Gastroesophageal sphincter (tissue), 4 donors: ENCODE measurements around the gene NT5C2. TPM values are rescaled to one million over a fixed set of nuclear protein-coding genes. Genes with fewer than 3 reads are reported as not detected.
A peak's percentile ranks its signal among the peaks of the same experiment; 100 is the strongest.

Experiments used
- ATAC-seq: fragments of 150-250 bp; one replicate; pipeline ENCODE4 v1.9.1; 2016; ENCODE audit warnings: mild to moderate bottlenecking, moderate library complexity
- H3K27ac ChIP-seq, 4 donors: fragments of 200-600 bp; sonication (generic) in 3 of 4; 1 replicate in 3 of 4; 2 replicates in 1 of 4; pipeline ENCODE4 v1.5.1; 2016 to 2019
- H3K27me3 ChIP-seq: fragments of 200-600 bp; sonication (generic); one replicate; pipeline ENCODE4 v1.5.1; 2019
- H3K36me3 ChIP-seq, 2 donors: fragments of 200-600 bp; sonication (generic); one replicate each; pipeline ENCODE4 v1.5.1; 2019; ENCODE audit warnings: control low read depth in 1 of 2
- H3K4me1 ChIP-seq, 3 donors: fragments of 200-600 bp; sonication (generic); 1 replicate in 2 of 3; 2 replicates in 1 of 3; pipeline ENCODE4 v1.5.1; 2016 to 2019; ENCODE audit warnings: control low read depth in 2 of 3
- H3K4me3 ChIP-seq, 2 donors: fragments of 200-600 bp; sonication (generic); one replicate each; pipeline ENCODE4 v1.5.1; 2019; ENCODE audit warnings: mild to moderate bottlenecking in 1 of 2, moderate library complexity in 1 of 2
- H3K9me3 ChIP-seq, 3 donors: fragments of 200-600 bp; sonication (generic); one replicate each; pipeline ENCODE4 v1.5.1; 2017 to 2019; ENCODE audit warnings: control low read depth in 2 of 3
- EP300 ChIP-seq: sonication (generic); formaldehyde crosslinking; IDR thresholded peaks from one replicate; pipeline ENCODE4 v1.6.1; 2017; ENCODE audit warnings: antibody characterized with exemption, mild to moderate bottlenecking
- POLR2A ChIP-seq, 2 donors: fragments of 450-650 bp; IDR thresholded peaks; one replicate each; pipeline ENCODE4 v1.6.1; 2017; ENCODE audit warnings: antibody characterized with exemption in 2 of 2, mild to moderate bottlenecking in 2 of 2, moderate library complexity in 1 of 2
- POLR2AphosphoS5 ChIP-seq: sonication (generic); formaldehyde crosslinking; IDR thresholded peaks from one replicate; pipeline ENCODE4 v1.6.1; 2017; ENCODE audit warnings: antibody characterized with exemption
- WGBS, 2 donors: methylation state at CpG; one replicate each; pipeline ENCODE4 v1.1.5; 2018; ENCODE audit warnings: low coverage in 1 of 2; 5-methylcytosine and 5-hydroxymethylcytosine counted together
- total RNA-seq, 4 donors: library from RNA; depleted of rRNA; stranded (reverse); fragments of >200 nt; gene quantifications; one replicate each; pipeline ENCODE4 v1.1.0, GENCODE V29; 2016
- TF ChIP-seq, protein P1 (sequence below), 4 experiments: fragments of 200-600 bp in 2 of 4; fragments of 450-650 bp in 2 of 4; sonication (generic) in 1 of 4; IDR thresholded peaks; one replicate each; pipeline ENCODE4 v1.5.1; 2017 to 2019; ENCODE audit warnings: antibody characterized with exemption in 4 of 4, mild to moderate bottlenecking in 2 of 4, moderate library complexity in 2 of 4

The NT5C2 gene
- total RNA-seq, 4 donors from 2014 or later = 63.4 to 71.9 (median 71.1) TPM

DNA sequence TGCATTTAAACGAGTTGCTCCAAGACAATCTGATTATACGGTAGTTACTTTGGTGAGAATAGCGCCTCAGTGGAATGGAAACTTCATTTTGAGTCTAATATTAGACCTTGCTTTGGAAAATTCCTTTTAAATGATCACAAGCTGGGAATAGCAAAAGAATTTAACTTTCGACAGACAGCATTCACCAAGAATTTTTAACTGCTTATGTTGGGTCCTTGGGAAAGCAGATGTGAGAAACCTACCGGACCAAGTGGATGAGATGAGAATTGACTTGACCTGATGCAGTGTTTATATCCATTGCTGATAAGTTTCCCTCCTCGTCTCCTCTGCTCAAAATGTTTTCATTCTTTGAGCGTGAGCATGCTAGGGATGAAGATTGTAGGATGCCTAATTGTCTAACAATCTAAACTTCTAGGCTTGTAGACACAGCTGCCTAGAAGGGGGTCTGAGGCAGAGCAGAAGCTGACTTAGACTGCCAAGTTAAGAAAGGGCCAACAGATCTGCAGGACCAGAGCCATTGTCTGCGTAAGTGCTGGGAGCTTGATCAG lies 148.1 kb downstream of the NT5C2 start:
- WGBS, 2 donors = 13 to 33% methylated on average over 8 of the region's 8 CpGs
- no peak overlapping the region for H3K4me3 ChIP-seq
- no peak for ATAC-seq
- peak overlapping the region; percentile 36 to 74 (median 68) for H3K27ac ChIP-seq
- peaks cover 0 to 4% of the 10 kb centered on the region in 2 donors for H3K36me3 ChIP-seq
- TF ChIP-seq POLR2A (IDR thresholded peaks at IDR 0.05) (no peak), POLR2AphosphoS5 (no peak), EP300 (no peak)
- TF ChIP-seq, protein P1, sequence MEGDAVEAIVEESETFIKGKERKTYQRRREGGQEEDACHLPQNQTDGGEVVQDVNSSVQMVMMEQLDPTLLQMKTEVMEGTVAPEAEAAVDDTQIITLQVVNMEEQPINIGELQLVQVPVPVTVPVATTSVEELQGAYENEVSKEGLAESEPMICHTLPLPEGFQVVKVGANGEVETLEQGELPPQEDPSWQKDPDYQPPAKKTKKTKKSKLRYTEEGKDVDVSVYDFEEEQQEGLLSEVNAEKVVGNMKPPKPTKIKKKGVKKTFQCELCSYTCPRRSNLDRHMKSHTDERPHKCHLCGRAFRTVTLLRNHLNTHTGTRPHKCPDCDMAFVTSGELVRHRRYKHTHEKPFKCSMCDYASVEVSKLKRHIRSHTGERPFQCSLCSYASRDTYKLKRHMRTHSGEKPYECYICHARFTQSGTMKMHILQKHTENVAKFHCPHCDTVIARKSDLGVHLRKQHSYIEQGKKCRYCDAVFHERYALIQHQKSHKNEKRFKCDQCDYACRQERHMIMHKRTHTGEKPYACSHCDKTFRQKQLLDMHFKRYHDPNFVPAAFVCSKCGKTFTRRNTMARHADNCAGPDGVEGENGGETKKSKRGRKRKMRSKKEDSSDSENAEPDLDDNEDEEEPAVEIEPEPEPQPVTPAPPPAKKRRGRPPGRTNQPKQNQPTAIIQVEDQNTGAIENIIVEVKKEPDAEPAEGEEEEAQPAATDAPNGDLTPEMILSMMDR (IDR thresholded peaks at IDR 0.05) = no peak
- no peaks in the 10 kb centered on the region for H3K27me3 ChIP-seq
- peaks cover 0 to 33% (median 7%) of the 10 kb centered on the region in 3 donors for H3K4me1 ChIP-seq
- no peaks in the 10 kb centered on the region for H3K9me3 ChIP-seq

DNA sequence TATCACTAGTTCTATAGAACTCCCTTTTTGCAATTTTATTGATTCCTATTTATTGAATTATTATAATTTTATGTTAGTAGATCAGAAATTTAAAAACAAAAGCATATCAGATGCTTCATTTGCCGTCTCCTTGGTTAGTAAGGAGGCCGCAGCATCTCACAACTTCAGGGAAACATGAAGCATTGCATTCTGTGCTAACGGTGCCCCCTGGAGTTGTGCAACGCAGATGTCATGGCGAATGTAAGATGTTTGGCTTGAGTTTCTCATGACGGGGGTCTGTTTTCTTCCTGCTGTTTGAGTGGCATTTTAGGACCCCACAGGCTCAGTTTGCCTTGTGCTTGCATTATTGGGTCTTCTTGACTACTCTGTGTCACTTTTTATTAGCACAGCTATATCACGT lies 150.2 kb downstream of the NT5C2 start:
- Histone ChIP-seq H3K4me1 (peaks cover 0 to 40% (median 7%) of the 10 kb centered on the region in 3 donors), H3K27ac (no peak overlapping the region)
- WGBS, 2 donors = 89 to 96% methylated on average over 6 of the region's 7 CpGs

GRCh38 chr10:103042129-103042528 lies 150.9 kb downstream of the NT5C2 start:
- H3K4me3 ChIP-seq = no peak overlapping the region
- no peaks in the 10 kb centered on the region for H3K36me3 ChIP-seq
- ATAC-seq = no peak
- 68 to 93% methylated on average over 3 to 5 of the region's 5 CpGs for WGBS, 2 donors
- H3K27me3 ChIP-seq = no peaks in the 10 kb centered on the region
- TF ChIP-seq, protein P1 (IDR thresholded peaks at IDR 0.05) = no peak
- TF ChIP-seq POLR2A (IDR thresholded peaks at IDR 0.05) (no peak), EP300 (no peak), POLR2AphosphoS5 (no peak)
- H3K4me1 ChIP-seq = peaks cover 0 to 40% (median 7%) of the 10 kb centered on the region in 3 donors
- no peak overlapping the region for H3K27ac ChIP-seq
- H3K9me3 ChIP-seq = no peaks in the 10 kb centered on the region

More for the DNA sequence above, 150.2 kb downstream of the NT5C2 start:
- no peaks in the 10 kb centered on the region for H3K36me3 ChIP-seq
- H3K9me3 ChIP-seq = no peaks in the 10 kb centered on the region
- H3K27me3 ChIP-seq = no peaks in the 10 kb centered on the region
- ATAC-seq = no peak
- TF ChIP-seq EP300 = no peak
- no peak for TF ChIP-seq POLR2AphosphoS5
- TF ChIP-seq POLR2A (IDR thresholded peaks at IDR 0.05) = no peak
- TF ChIP-seq, protein P1 (IDR thresholded peaks at IDR 0.05) = no peak
- H3K4me3 ChIP-seq = no peak overlapping the region

DNA sequence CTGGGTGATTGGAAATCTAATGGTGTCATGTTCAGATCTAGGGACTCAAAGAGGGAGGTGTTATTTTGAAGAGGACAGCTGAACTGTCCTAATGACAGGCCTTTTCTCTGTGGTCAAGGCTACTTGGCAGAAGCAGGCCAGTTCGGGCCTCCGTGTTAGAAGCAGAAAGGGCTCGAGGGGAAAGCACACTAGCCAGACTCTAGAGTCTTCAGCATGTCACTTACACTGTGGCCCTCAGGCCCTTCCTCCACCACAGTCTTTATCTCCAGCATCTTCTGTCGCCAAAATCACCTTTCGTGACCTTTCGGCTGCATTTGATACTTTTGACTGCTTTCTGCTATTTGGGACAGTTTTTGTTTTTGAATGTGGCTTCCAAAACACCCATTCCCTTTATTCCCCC lies 151.7 kb downstream of the NT5C2 start:
- no peaks in the 10 kb centered on the region for H3K9me3 ChIP-seq
- H3K27me3 ChIP-seq = no peaks in the 10 kb centered on the region
- 76% methylated on average over 4 to 6 of the region's 6 CpGs for WGBS, 2 donors
- H3K27ac ChIP-seq = no peak overlapping the region
- peaks cover 0 to 36% (median 7%) of the 10 kb centered on the region in 3 donors for H3K4me1 ChIP-seq
- H3K36me3 ChIP-seq = no peaks in the 10 kb centered on the region
- H3K4me3 ChIP-seq = no peak overlapping the region
- TF ChIP-seq POLR2A (IDR thresholded peaks at IDR 0.05) (no peak), EP300 (no peak), POLR2AphosphoS5 (no peak)
- TF ChIP-seq, protein P1 (IDR thresholded peaks at IDR 0.05) = no peak
- no peak for ATAC-seq

DNA sequence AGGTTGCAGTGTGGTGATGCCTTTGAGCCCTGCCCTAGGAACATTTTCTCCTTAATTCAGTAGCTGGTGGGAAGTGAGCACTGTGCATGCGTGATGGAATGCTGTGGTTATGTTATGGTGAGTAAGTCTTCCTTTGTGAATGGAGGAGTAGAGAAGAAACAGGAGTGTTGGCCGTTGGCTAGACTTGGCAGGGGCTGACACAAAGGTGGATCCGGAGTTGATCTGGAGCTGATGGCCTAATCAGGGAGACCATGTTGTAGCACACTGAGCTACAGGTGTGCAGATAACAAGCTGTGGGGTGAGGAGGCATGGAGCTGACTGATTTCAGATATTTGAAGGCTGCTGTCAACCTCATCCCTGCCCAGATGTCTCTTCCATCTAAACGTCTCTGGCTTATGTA lies 152.7 kb downstream of the NT5C2 start:
- Histone ChIP-seq H3K4me3 (no peak overlapping the region), H3K9me3 (no peaks in the 10 kb centered on the region), H3K36me3 (no peaks in the 10 kb centered on the region), H3K27ac (no peak overlapping the region), H3K27me3 (no peaks in the 10 kb centered on the region), H3K4me1 (peaks cover 0 to 28% (median 6%) of the 10 kb centered on the region in 3 donors)
- TF ChIP-seq POLR2AphosphoS5 (no peak), POLR2A (IDR thresholded peaks at IDR 0.05) (no peak), EP300 (no peak)
- TF ChIP-seq, protein P1 (IDR thresholded peaks at IDR 0.05) = no peak
- WGBS, 2 donors = 63 to 77% methylated on average over 2 to 3 of the region's 4 CpGs
- ATAC-seq = no peak
